Measurements from ENCODE around the gene NRG2.

GRCh38 chr5:139897982-139898381 is 145.1 kb downstream of the NRG2 start:
- TF ChIP-seq SIN3A (IDR thresholded peaks at IDR 0.05; ENCODE audit: borderline replicate concordance, low read depth, low read length) = no peak
- no peak for TF ChIP-seq REST (IDR thresholded peaks at IDR 0.05; ENCODE audit: low read depth, low read length)
- TF ChIP-seq, protein P1, sequence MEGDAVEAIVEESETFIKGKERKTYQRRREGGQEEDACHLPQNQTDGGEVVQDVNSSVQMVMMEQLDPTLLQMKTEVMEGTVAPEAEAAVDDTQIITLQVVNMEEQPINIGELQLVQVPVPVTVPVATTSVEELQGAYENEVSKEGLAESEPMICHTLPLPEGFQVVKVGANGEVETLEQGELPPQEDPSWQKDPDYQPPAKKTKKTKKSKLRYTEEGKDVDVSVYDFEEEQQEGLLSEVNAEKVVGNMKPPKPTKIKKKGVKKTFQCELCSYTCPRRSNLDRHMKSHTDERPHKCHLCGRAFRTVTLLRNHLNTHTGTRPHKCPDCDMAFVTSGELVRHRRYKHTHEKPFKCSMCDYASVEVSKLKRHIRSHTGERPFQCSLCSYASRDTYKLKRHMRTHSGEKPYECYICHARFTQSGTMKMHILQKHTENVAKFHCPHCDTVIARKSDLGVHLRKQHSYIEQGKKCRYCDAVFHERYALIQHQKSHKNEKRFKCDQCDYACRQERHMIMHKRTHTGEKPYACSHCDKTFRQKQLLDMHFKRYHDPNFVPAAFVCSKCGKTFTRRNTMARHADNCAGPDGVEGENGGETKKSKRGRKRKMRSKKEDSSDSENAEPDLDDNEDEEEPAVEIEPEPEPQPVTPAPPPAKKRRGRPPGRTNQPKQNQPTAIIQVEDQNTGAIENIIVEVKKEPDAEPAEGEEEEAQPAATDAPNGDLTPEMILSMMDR (IDR thresholded peaks at IDR 0.05) = no peak
- no peak for TF ChIP-seq RFX5 (IDR thresholded peaks at IDR 0.05; ENCODE audit: low read length)
- TF ChIP-seq FOXJ3 (CRISPR knock-in tag; IDR thresholded peaks at IDR 0.05) = no peak
- TF ChIP-seq RAD21 (IDR thresholded peaks at IDR 0.05; ENCODE audit: low read length) = no peak
- TF ChIP-seq, protein P2, sequence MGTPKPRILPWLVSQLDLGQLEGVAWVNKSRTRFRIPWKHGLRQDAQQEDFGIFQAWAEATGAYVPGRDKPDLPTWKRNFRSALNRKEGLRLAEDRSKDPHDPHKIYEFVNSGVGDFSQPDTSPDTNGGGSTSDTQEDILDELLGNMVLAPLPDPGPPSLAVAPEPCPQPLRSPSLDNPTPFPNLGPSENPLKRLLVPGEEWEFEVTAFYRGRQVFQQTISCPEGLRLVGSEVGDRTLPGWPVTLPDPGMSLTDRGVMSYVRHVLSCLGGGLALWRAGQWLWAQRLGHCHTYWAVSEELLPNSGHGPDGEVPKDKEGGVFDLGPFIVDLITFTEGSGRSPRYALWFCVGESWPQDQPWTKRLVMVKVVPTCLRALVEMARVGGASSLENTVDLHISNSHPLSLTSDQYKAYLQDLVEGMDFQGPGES (IDR thresholded peaks at IDR 0.05; ENCODE audit: low read depth, low read length) = no peak
- no peak for TF ChIP-seq POLR2AphosphoS5 (IDR thresholded peaks at IDR 0.05; ENCODE audit: low read depth, low read length)
- no peak for TF ChIP-seq FOXM1 (IDR thresholded peaks at IDR 0.05; ENCODE audit: low read depth)
- TF ChIP-seq NFIC (IDR thresholded peaks at IDR 0.05; ENCODE audit: borderline replicate concordance) = no peak
- no peak for TF ChIP-seq USF2 (IDR thresholded peaks at IDR 0.05; ENCODE audit: borderline replicate concordance, low read depth, low read length)
- no peak for TF ChIP-seq EP300 (IDR thresholded peaks at IDR 0.05; ENCODE audit: borderline replicate concordance in 1 of 2, low read depth in 1 of 2, low read length in 1 of 2)
- no peak for TF ChIP-seq ELF1 (IDR thresholded peaks at IDR 0.05)
